ENCODE data around the gene ELMOD1.

The ELMOD1 gene

DNA sequence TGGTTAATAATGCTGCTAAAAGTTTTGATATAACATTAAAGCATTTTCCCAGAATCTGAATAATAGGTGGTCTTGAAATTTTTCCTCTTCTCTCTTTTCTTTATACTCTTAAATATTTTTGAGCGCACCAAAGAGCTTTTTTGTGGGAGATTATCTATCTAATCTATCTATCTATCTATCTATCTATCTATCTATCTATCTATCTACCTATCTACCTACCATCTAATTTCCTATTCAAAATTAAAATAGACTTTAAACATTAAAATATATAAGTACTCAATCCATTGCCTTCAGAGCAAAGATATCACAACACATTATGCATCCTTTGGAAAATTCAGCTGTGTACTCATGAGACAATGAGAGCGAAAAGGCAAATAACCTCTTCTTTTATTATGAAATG lies 55.8 kb downstream of the ELMOD1 start:
- TF ChIP-seq, protein P1, sequence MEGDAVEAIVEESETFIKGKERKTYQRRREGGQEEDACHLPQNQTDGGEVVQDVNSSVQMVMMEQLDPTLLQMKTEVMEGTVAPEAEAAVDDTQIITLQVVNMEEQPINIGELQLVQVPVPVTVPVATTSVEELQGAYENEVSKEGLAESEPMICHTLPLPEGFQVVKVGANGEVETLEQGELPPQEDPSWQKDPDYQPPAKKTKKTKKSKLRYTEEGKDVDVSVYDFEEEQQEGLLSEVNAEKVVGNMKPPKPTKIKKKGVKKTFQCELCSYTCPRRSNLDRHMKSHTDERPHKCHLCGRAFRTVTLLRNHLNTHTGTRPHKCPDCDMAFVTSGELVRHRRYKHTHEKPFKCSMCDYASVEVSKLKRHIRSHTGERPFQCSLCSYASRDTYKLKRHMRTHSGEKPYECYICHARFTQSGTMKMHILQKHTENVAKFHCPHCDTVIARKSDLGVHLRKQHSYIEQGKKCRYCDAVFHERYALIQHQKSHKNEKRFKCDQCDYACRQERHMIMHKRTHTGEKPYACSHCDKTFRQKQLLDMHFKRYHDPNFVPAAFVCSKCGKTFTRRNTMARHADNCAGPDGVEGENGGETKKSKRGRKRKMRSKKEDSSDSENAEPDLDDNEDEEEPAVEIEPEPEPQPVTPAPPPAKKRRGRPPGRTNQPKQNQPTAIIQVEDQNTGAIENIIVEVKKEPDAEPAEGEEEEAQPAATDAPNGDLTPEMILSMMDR (IDR thresholded peaks at IDR 0.05; ENCODE audit: extremely low read depth, missing control alignments), result no peak
- no peak for DNase-seq (ENCODE audit: low spot score)

DNA sequence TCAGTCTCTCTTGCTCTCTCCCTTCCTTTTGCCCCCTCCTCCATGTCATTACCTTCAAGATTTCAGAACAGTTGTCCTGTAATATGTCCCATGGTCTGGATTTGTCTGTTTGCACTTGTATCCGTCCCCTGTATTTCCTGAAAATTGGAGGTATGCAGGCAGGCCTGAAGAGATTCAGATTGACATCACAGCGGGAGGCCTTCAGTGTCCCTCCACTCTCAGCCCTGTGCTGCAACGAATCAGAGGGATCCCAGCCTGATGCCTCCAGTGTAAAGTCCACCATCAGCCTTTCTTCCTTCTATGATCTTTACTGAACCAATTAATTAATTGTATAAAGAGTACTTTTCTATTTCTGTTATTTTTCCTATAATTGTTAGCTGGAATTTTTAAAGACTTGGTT lies 57.3 kb downstream of the ELMOD1 start:
- no peak for DNase-seq (ENCODE audit: low spot score)
- TF ChIP-seq, protein P1 (IDR thresholded peaks at IDR 0.05; ENCODE audit: extremely low read depth, missing control alignments), result no peak

DNA sequence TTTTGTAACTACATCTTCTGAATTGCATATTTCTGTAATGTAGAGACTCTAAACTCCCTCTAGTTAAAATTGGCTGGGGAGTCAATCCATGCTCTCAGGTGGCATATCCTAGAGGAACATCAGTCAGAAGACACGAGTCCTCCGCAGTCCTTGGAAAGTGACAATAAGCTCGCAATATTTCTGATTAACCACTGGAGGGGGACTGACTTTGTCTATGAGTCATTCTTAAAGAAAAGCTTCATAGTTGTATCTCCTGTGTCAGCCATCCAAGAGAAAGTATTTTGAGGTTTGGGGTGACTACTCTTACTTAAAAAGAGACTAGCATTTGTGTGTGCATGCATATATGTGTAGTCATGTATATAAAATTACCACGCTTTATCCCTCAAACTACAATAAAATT lies 60.7 kb downstream of the ELMOD1 start:
- no peak for DNase-seq (ENCODE audit: low spot score)
- TF ChIP-seq, protein P1 (IDR thresholded peaks at IDR 0.05; ENCODE audit: extremely low read depth, missing control alignments), result no peak

DNA sequence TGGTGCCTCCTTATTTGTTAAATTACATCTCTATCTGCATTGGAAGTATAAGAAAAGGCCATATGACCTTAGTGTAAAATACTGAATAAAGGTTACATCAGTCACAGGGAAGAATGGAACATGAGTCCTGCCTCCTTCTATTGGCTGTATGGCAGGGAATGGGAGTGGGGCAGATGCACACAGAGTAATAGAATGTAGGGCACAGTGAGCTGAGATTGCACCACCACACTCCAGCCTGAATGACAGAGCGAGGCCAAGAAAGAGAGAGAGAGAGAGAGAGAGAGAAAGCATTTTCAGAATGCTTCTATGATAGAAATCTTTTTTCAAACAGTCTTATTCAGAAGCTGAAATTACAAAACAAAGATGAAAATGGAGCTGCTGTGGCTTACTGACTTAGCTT lies 62.1 kb downstream of the ELMOD1 start:
- no peak for DNase-seq (ENCODE audit: low spot score)

DNA sequence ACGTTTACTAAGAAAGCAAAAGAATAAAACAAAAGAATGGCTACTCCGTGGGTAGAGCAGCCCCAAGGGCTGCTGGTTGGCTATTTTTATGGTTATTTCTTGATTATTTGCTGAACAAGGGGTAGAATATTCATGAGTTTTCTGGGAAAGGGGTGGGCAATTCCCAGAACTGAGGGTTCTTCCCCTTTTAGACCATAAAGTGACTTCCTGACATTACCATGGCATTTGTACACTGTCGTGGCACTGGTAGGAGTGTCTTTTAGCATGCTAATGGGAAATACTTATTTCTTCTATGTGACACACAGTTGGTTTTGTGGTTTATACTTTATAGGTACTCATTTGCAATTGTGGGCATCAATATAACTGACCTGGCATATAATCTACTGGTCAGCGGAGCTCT lies 64.7 kb downstream of the ELMOD1 start:
- DNase-seq (ENCODE audit: low spot score), result no peak
- TF ChIP-seq, protein P1 (IDR thresholded peaks at IDR 0.05; ENCODE audit: extremely low read depth, missing control alignments), result no peak

More for the DNA sequence above, 62.1 kb downstream of the ELMOD1 start:
- TF ChIP-seq, protein P1 (IDR thresholded peaks at IDR 0.05; ENCODE audit: extremely low read depth, missing control alignments), result no peak

DNA sequence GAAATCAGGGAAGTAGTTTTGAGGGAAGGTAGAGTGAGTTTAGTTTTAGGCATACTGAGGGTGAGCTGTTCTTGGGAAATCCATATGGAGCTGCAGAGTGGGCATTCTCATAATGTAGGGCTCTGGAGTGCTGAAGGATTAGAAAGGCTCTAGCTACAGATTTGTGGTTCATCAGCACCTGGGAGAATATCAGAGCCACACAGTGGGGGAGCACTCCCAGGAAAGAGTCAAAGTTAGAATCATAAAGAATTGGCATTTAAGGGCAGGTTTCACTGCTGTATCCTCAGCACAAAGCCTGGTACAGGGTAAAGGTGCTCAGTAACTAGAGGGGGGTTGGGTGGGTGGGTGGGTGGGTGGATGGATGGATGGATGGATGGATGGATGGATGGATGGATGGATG lies 68.4 kb downstream of the ELMOD1 start:
- TF ChIP-seq, protein P1 (IDR thresholded peaks at IDR 0.05; ENCODE audit: extremely low read depth, missing control alignments), result no peak
- DNase-seq (ENCODE audit: low spot score), result no peak

DNA sequence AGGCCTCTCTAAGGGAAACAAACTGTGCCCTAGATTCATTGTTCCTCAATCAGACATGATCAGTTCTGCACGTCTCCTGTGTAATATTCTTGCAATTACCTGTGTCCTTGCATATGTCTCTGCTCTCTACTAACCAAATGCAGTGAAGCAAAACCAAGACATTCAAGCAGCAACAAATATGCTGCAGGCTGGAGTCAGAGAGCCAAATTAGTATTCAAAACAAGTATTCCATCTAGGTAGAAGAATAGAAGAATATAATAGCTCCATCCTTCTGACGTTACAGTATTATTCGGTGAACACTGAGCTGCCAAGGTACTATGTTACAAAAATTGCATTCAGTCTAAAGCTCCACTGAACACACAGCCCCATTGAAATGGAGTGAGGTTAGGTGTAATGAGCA lies 69.1 kb downstream of the ELMOD1 start:
- TF ChIP-seq, protein P1 (IDR thresholded peaks at IDR 0.05; ENCODE audit: extremely low read depth, missing control alignments), result no peak
- DNase-seq (ENCODE audit: low spot score), result no peak
